IPS DF 4.7 (cell line): ENCODE measurements around the gene CLDN20.

Experiments
- DNase-seq: peaks from one replicate; pipeline ENCODE4 v3.0.0-alpha.2; 2013; ENCODE audit warnings: low spot score; ENCODE audit errors: extremely low read depth

The CLDN20 gene

DNA sequence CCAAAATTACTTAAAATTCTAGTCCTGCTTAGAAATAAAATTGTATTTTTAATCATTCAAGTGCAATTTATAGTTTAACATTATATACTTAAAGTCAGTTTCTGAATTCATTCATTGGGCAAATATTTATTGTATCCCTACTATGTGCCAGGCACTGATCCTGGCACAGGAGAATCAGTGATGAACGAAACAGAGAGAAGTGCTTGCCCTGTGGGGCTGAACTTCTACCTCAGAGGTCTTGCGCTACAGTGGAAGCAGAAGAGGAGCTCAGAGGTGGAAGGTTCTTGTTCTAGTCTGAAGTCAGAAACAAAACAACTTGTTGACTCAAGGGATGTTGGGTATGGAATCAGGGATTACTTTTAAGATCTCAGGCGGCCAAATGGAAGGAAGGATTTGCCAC lies 6.0 kb downstream of the CLDN20 start:
- DNase-seq, result no peak

- no peak for DNase-seq
These were observed 6.8 kb downstream of the CLDN20 start for GRCh38 chr6:155270561-155271091.

DNA sequence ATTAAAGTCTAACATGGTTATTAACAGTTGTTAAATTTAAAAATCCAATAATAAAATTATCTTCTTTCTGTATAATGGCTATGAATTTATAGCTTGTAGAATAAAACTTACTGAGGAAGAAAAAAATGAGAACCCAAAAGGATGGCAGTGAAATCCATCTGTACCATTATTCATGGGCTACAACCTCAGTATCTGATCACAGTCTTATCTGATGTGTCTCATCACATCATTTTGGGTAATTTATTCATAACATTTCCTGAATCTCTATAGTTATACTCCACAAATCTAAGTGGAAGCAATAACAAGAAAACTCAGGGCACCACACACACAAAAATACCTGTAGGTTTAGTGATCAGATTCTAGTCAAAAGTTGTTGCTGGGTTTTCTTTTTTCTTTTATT lies 7.3 kb downstream of the CLDN20 start:
- no peak for DNase-seq

DNA sequence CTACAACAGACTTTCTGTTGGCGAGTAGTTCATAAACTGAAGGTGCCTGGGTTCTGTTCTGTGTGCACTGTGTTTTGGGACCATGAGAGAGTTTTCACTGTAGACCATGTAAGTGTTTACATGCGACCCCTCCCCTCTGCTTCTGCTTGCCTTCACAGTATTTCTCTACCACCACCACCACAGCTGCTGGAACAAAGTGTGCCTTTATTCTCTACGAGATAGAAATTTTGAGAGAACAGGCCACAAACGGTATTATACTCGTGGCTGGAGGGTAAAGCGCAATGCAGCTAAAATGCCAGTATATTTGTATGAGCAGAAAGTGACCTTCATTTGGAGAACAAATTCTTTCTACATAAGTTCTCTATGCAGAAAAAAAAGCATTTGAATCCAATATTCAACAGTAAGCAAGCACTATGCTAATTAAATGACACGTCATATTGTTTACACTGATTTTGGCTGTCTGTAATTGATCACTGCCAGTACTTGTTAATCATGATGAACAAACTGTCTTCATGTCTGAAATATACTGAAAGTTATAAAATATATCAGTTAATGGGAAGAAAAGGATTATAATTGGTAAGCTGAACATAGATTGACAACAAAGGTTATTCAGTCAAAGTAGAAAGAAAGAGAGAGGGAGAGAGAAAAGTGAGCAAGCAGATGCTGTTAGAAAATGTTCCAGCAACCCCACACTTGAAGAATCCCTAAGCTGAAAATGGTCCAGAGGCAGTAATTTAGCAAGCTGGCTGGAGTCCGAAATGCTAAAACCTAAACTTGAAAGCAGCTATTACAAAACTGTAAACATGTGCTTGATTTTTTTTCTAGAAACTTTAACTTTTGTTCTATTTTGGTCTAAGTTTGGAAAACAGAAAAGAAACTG lies 8.8 kb downstream of the CLDN20 start:
- DNase-seq, result no peak

DNA sequence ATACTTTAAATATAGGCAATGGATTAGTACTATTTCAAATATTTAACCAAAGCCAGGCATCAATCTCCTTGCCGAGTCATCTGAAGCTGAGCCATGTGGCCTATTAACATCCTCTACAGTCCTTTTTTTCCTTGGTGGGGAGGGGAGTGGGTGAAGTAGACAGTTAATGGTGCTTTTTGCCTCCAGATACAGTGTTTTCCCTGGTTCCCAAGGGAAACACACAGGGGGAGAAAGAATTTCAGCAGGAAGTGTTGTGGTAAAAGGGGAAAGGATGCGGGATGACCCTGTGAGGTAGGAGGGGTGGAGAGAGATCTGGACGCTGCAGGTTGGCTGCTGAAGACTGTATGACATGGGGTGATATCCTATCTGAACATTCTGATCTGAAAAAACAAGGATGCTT lies 9.6 kb downstream of the CLDN20 start:
- DNase-seq, result no peak

- DNase-seq, result no peak
These were observed 10.3 kb downstream of the CLDN20 start for GRCh38 chr6:155274106-155274505.

GRCh38 chr6:155274533-155274932 lies 10.7 kb downstream of the CLDN20 start:
- DNase-seq, result no peak

DNA sequence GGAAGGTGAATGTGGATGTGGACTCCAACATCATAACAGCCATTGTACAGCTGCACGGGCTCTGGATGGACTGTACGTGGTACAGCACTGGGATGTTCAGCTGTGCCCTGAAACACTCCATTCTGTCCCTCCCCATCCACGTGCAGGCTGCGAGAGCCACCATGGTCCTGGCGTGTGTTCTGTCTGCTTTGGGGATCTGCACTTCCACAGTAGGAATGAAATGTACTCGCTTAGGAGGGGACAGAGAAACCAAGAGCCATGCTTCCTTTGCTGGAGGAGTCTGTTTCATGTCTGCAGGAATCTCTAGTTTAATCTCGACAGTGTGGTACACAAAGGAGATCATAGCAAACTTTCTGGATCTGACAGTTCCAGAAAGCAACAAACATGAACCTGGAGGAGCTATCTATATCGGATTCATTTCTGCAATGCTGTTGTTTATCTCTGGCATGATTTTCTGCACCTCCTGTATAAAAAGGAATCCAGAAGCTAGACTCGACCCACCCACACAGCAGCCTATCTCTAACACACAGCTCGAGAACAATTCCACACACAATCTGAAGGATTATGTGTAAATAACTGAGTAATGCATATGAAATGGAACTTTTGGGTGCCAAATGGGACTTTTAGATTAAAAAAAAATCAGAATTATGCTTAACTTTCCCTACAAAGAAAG lies 12.1 kb downstream of the CLDN20 start:
- DNase-seq, result no peak

- DNase-seq, result no peak
These were observed 12.8 kb downstream of the CLDN20 start for GRCh38 chr6:155276638-155277037.

- DNase-seq, result no peak
These were observed 14.7 kb downstream of the CLDN20 start for GRCh38 chr6:155278319-155279049.

- no peak for DNase-seq
These were observed 21.0 kb downstream of the CLDN20 start for GRCh38 chr6:155284775-155285174.

DNA sequence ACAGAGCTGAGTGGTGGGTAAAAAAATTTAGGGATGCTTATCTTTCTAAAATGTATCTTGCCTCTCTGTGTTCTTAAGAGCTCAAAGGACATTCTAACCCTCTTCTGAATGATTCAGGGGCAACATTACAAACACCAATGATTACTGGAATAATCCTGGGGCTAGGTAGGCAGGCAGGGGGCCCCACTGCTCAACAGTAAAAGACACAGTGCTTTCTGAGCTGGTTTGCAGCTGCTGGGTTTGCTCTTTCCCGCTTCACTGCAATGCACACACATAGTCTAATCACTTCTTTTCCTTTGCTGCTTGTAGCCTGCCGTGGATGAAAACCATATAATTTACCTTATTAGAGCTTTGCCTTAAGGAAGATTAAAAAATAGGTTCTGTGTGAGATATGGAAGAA lies 23.9 kb downstream of the CLDN20 start:
- DNase-seq, result no peak

- DNase-seq, result no peak
These were observed 26.7 kb downstream of the CLDN20 start for GRCh38 chr6:155290491-155290890.

- no peak for DNase-seq
These were observed 27.5 kb downstream of the CLDN20 start for GRCh38 chr6:155291291-155291690.

DNA sequence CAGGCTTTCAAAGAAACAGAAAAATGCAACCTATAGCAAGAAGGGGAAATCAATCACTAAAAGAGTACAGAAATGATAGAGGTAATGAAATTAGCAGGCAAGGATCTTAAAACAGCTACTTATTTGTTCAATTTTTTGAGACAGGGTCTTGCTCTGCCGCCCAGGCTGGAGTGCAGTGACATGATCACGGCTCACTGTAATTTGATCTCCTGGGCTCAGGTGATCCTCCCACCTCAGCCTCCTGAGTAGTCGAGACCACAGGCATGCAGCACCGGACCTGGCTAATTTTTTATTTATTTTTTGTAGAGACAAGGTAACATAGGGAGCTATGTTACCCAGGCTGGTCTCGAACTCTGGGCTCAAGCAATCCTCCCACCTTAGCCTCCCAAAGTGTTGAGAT lies 28.9 kb downstream of the CLDN20 start:
- DNase-seq, result no peak

DNA sequence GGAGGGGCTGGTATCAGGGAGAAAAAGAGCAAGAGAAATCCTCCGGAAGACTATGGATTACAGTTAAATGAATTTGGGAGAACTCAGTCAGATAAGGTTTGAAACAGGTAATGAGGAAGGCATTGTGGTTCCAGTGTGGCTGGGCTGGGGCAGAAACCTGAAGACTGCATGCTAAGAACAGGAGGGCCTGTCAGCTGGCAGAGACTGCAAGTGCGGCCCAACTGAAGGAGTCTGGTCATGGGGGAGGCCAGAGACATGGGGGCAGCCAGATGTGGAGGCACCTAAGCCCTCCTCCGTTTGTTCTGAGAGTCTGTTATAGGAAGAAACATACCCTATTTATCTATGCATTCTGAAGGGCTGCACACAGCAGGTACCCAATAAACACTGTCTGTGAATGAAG lies 33.9 kb downstream of the CLDN20 start:
- no peak for DNase-seq

DNA sequence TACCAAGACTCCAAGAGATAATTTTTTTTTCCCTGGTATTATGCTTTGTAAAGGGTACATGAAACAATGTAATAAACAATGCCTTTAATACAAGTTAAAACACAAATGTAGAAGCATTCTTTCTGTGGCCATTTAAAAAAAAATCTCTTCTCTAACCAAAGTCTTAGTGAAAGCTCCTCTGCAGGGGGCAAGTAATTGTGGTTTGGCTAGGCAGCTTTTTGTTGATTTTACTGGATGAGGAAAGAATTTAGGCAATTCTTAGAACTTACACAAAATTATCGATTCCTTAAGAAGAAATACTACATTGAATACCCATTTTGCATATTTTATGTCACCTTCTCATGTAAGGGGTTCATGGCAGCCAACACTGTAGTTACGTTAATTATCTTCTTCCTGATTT lies 38.1 kb downstream of the CLDN20 start:
- no peak for DNase-seq

- DNase-seq, result no peak
These were observed 39.6 kb downstream of the CLDN20 start for GRCh38 chr6:155303361-155303870.

GRCh38 chr6:155306958-155307357 lies 43.1 kb downstream of the CLDN20 start:
- DNase-seq, result no peak

GRCh38 chr6:155309150-155309549 lies 45.3 kb downstream of the CLDN20 start:
- DNase-seq, result no peak

- DNase-seq, result no peak
These were observed 46.8 kb downstream of the CLDN20 start for GRCh38 chr6:155310596-155310995.

DNA sequence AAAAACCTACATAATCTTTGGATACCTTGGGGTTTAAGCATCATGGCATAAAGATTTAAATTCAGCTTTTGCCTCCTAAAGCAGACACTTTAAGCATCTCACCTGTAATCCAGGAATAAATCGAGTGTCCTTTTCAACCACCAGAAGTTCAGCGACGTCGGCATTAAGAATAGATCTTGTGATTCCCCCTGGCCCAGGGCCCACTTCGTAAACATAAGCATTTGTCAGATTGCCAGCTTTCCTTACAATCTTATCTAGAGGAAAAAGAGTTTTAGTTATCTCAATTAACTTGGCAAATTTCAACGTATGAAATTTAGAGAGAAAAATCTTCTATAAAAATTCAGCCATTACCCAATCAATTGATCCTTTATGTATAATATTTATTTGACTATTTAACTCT lies 47.3 kb downstream of the CLDN20 start:
- DNase-seq, result no peak
